IMR-90 (cell line): ENCODE results near the gene MED12. TPM values are rescaled to one million over a fixed set of nuclear protein-coding genes. Genes with fewer than 3 reads are reported as not detected.

Source experiments
- ATAC-seq: fragments of 200-7000 bp; cut with Tn5 transposase; 2 replicates; pipeline ENCODE4 v1.9.1; 2020; ENCODE audit warnings: low read depth, mild to moderate bottlenecking, moderate library complexity
- BruUV-seq: library from RNA; stranded (reverse); fragments of 400-500 nt; replicated peaks from 2 replicates; lab custom pipeline; 2021; lab: Mats Ljungman, UMichigan
- CTCF ChIA-PET: fragments of 300-600 bp; formaldehyde crosslinking; extraction: SDS; loops from one replicate; lab custom pipeline; 2021; ENCODE audit warnings: antibody characterized with exemption; lab: Yijun Ruan, JAX
- POLR2A ChIA-PET: fragments of 300-600 bp; sonication (Branson Sonifier 250); formaldehyde crosslinking; loops from one replicate; lab custom pipeline; 2022; ENCODE audit warnings: antibody characterized with exemption; ENCODE audit not compliant: unreplicated experiment; lab: Charles Lee
- DNase-seq: peaks from one replicate; pipeline ENCODE4 v3.0.0; 2013
- H2AFZ ChIP-seq: replicated peaks from 2 replicates; pipeline ENCODE3; 2013; ENCODE audit warnings: low read length, mild to moderate bottlenecking; ENCODE audit not compliant: poor library complexity
- H2AK5ac ChIP-seq: 2 replicates; pipeline ENCODE4 v1.6.1; 2013; ENCODE audit warnings: low read depth, low read length, inconsistent platforms
- H2AK9ac ChIP-seq: replicated peaks from 2 replicates; pipeline ENCODE3; 2013; ENCODE audit warnings: mild to moderate bottlenecking, low read depth, low read length, moderate library complexity; ENCODE audit not compliant: poor library complexity
- H2BK120ac ChIP-seq: 2 replicates; pipeline ENCODE4 v1.6.1; 2013; ENCODE audit warnings: low read depth, low read length, inconsistent platforms
- H2BK15ac ChIP-seq: 3 replicates; pipeline ENCODE4 v1.6.1; 2013; ENCODE audit warnings: low read depth, low read length, inconsistent platforms
- H2BK20ac ChIP-seq: 2 replicates; pipeline ENCODE4 v1.6.1; 2013; ENCODE audit warnings: low read depth, mild to moderate bottlenecking, inconsistent platforms, low read length, moderate library complexity
- H2BK5ac ChIP-seq: 2 replicates; pipeline ENCODE4 v1.6.1; 2013; ENCODE audit warnings: mild to moderate bottlenecking, low read depth, low read length, inconsistent platforms; ENCODE audit not compliant: poor library complexity, severe bottlenecking
- H3K14ac ChIP-seq: replicated peaks from 2 replicates; pipeline ENCODE4 v1.6.1; 2013; ENCODE audit warnings: low read depth, low read length, inconsistent platforms
- H3K18ac ChIP-seq: 2 replicates; pipeline ENCODE4 v1.6.1; 2013; ENCODE audit warnings: low read depth, low read length, control low read depth
- H3K23ac ChIP-seq: 2 replicates; pipeline ENCODE4 v1.6.1; 2013; ENCODE audit warnings: low read depth, low read length, inconsistent platforms
- H3K27ac ChIP-seq: 2 replicates; pipeline ENCODE4 v1.5.1; 2013; ENCODE audit warnings: mild to moderate bottlenecking, control low read depth, low read length; ENCODE audit not compliant: insufficient read depth
- H3K27me3 ChIP-seq: 2 replicates; pipeline ENCODE4 v1.6.1; 2013; ENCODE audit warnings: low read length; ENCODE audit not compliant: control insufficient read depth, insufficient read depth
- H3K36me3 ChIP-seq: 2 replicates; pipeline ENCODE4 v1.6.1; 2013; ENCODE audit warnings: low read length, mixed read lengths; ENCODE audit not compliant: control insufficient read depth, insufficient read depth
- H3K4ac ChIP-seq: 2 replicates; pipeline ENCODE4 v1.6.1; 2013; ENCODE audit warnings: low read depth, low read length, inconsistent platforms
- H3K4me1 ChIP-seq: 2 replicates; pipeline ENCODE4 v1.6.1; 2013; ENCODE audit warnings: low read length, mixed read lengths; ENCODE audit not compliant: control insufficient read depth, insufficient read depth
- H3K4me2 ChIP-seq: 2 replicates; pipeline ENCODE4 v1.6.1; 2013; ENCODE audit warnings: low read depth, mild to moderate bottlenecking, control low read depth, low read length, moderate library complexity
- H3K4me3 ChIP-seq: 2 replicates; pipeline ENCODE4 v1.5.1; 2013; ENCODE audit warnings: low read depth, mild to moderate bottlenecking, control low read depth, low read length, moderate library complexity; ENCODE audit not compliant: insufficient read depth
- H3K56ac ChIP-seq: 2 replicates; pipeline ENCODE4 v1.6.1; 2013; ENCODE audit warnings: low read length, inconsistent platforms; ENCODE audit not compliant: insufficient read depth; ENCODE audit errors: extremely low read depth
- H3K79me1 ChIP-seq, 2 experiments: 2 replicates each; pipeline ENCODE4 v1.6.1; 2013; ENCODE audit warnings: low read length in 2 of 2, inconsistent platforms in 1 of 2, low read depth in 1 of 2
- H3K9ac ChIP-seq: 2 replicates; pipeline ENCODE4 v1.6.1; 2013; ENCODE audit warnings: low read depth, low read length, control low read depth
- H3K9me1 ChIP-seq: 2 replicates; pipeline ENCODE4 v1.6.1; 2013; ENCODE audit warnings: low read length, inconsistent platforms; ENCODE audit not compliant: insufficient read depth
- H3K9me3 ChIP-seq: 2 replicates; pipeline ENCODE4 v1.6.1; 2013; ENCODE audit warnings: low read length; ENCODE audit not compliant: control insufficient read depth, insufficient read depth
- H4K20me1 ChIP-seq: 2 replicates; pipeline ENCODE4 v1.6.1; 2013; ENCODE audit warnings: low read length, inconsistent platforms; ENCODE audit not compliant: insufficient read depth
- H4K5ac ChIP-seq: 2 replicates; pipeline ENCODE4 v1.6.1; 2013; ENCODE audit warnings: mild to moderate bottlenecking, low read depth, low read length, control low read depth
- H4K8ac ChIP-seq, 2 experiments: 2 replicates each; pipeline ENCODE4 v1.6.1; 2013; ENCODE audit warnings: low read depth in 2 of 2, low read length in 2 of 2, control low read depth in 1 of 2, inconsistent platforms in 1 of 2
- H4K91ac ChIP-seq: 2 replicates; pipeline ENCODE4 v1.6.1; 2013; ENCODE audit warnings: low read depth, low read length, inconsistent platforms; ENCODE audit not compliant: insufficient read depth
- BHLHE40 ChIP-seq: fragments of 150-350 bp; IDR thresholded peaks from 2 replicates; pipeline ENCODE4 v1.6.1; 2016; ENCODE audit warnings: mild to moderate bottlenecking, low read depth, low read length
- CEBPB ChIP-seq: IDR thresholded peaks from 2 replicates; pipeline ENCODE4 v1.6.1; 2012; ENCODE audit warnings: low read depth, low read length, improper control_type of control experiment
- CHD1 ChIP-seq: IDR thresholded peaks from 2 replicates; pipeline ENCODE4 v1.6.1; 2012; ENCODE audit warnings: low read depth, low read length, improper control_type of control experiment
- CTCF ChIP-seq: conservative IDR thresholded peaks from 2 replicates; pipeline ENCODE4 v1.5.1; 2012; ENCODE audit warnings: mild to moderate bottlenecking, low read depth, low read length, improper control_type of control experiment
- ELK1 ChIP-seq: fragments of 150-350 bp; IDR thresholded peaks from 2 replicates; pipeline ENCODE4 v1.6.1; 2016; ENCODE audit warnings: low read depth, mild to moderate bottlenecking, low read length, moderate library complexity, borderline replicate concordance
- FOS ChIP-seq: fragments of 150-350 bp; IDR thresholded peaks from 2 replicates; pipeline ENCODE4 v1.6.1; 2016; ENCODE audit warnings: low read depth, low read length
- MAFK ChIP-seq: IDR thresholded peaks from 2 replicates; pipeline ENCODE4 v1.6.1; 2012; ENCODE audit warnings: low read depth, low read length, improper control_type of control experiment
- MAZ ChIP-seq: IDR thresholded peaks from 2 replicates; pipeline ENCODE4 v1.6.1; 2012; ENCODE audit warnings: low read depth, mild to moderate bottlenecking, low read length, improper control_type of control experiment, moderate library complexity, borderline replicate concordance
- MXI1 ChIP-seq: IDR thresholded peaks from 2 replicates; pipeline ENCODE4 v1.6.1; 2012; ENCODE audit warnings: low read depth, mild to moderate bottlenecking, low read length, moderate library complexity, borderline replicate concordance
- NFE2L2 ChIP-seq: fragments of 150-350 bp; IDR thresholded peaks from 2 replicates; pipeline ENCODE4 v1.6.1; 2016; ENCODE audit warnings: low read depth, mild to moderate bottlenecking, low read length
- POLR2A ChIP-seq: IDR thresholded peaks from 2 replicates; pipeline ENCODE4 v1.6.1; 2012; ENCODE audit warnings: mild to moderate bottlenecking, low read depth, low read length
- RAD21 ChIP-seq: IDR thresholded peaks from 2 replicates; pipeline ENCODE4 v1.6.1; 2012; ENCODE audit warnings: low read length, improper control_type of control experiment
- RCOR1 ChIP-seq: IDR thresholded peaks from 2 replicates; pipeline ENCODE4 v1.6.1; 2012; ENCODE audit warnings: mild to moderate bottlenecking, low read length, improper control_type of control experiment; ENCODE audit not compliant: insufficient replicate concordance
- RFX5 ChIP-seq: IDR thresholded peaks from 2 replicates; pipeline ENCODE4 v1.8.0; 2012; ENCODE audit warnings: low read depth, mild to moderate bottlenecking, low read length, moderate library complexity
- SMC3 ChIP-seq: fragments of 150-350 bp; IDR thresholded peaks from 2 replicates; pipeline ENCODE4 v1.6.1; 2016; ENCODE audit warnings: low read depth, mild to moderate bottlenecking, antibody characterized with exemption, low read length, moderate library complexity
- USF2 ChIP-seq: fragments of 150-350 bp; IDR thresholded peaks from 2 replicates; pipeline ENCODE4 v1.6.1; 2017; ENCODE audit warnings: mild to moderate bottlenecking, antibody characterized with exemption, low read length, low read depth
- WGBS, 2 experiments: methylation state at CpG; one replicate each; pipeline versions ENCODE4 v1.1.5 to v1.1.7; 2013; ENCODE audit warnings: missing lambda C conversion rate in 2 of 2; ENCODE audit not compliant: insufficient read length in 1 of 2; ENCODE audit errors: extremely low coverage in 2 of 2; 5-methylcytosine and 5-hydroxymethylcytosine counted together
- dilution Hi-C: fragments of 300-500 bp; cut with HindIII; formaldehyde crosslinking; loops from one replicate; pipeline ENCODE4 v1.14.3; 2018; ENCODE audit warnings: low sequenced_read_pairs; ENCODE audit not compliant: unreplicated experiment
- in situ Hi-C: fragments of 300-500 bp; cut with MboI; formaldehyde crosslinking; loops from 3 replicates; pipeline ENCODE4 v1.14.3; 2019; ENCODE audit warnings: low sequenced_read_pairs, inconsistent platforms, mixed read lengths
- intact Hi-C: fragments of 100-400 bp; cut with micrococcal nuclease; formaldehyde crosslinking; loops from 2 replicates; pipeline ENCODE4 v1.10.0; 2022
- polyA plus RNA-seq, 3 experiments: library from polyadenylated mRNA; depleted of rRNA; stranded (reverse); fragments of >200 nt; gene quantifications; 2 replicates each; pipeline ENCODE4 v1.2.3, GENCODE V29; 2012; ENCODE audit warnings: low replicate concordance in 1 of 3
- total RNA-seq: library from RNA; depleted of rRNA; stranded (reverse); fragments of >200 nt; gene quantifications from 2 replicates; pipeline ENCODE4 v1.2.3, GENCODE V29; 2012

Gene MED12
- total and polyA plus RNA-seq, 2 of the 4 experiments (the other 2 are of a cell fraction), result 9.1 to 19.8 TPM

GRCh38 chrX:71173440-71173839, 55.0 kb downstream of the MED12 start:
- no peak overlapping the region for H3K14ac ChIP-seq
- no peak overlapping the region for H3K9ac ChIP-seq
- no peaks in the 10 kb centered on the region for H3K36me3 ChIP-seq
- no peaks in the 10 kb centered on the region for H3K9me1 ChIP-seq
- no peak overlapping the region for H2BK20ac ChIP-seq
- dilution Hi-C loops, result no loop called here
- in situ Hi-C loops, result no loop called here
- H3K4ac ChIP-seq, result no peak overlapping the region
- no peak overlapping the region for H2BK120ac ChIP-seq
- no peak overlapping the region for H4K91ac ChIP-seq
- H3K27me3 ChIP-seq, result peaks cover 6% of the 10 kb centered on the region
- no peak overlapping the region for H3K27ac ChIP-seq
- BruUV-seq, result no TSS peak
- no peak overlapping the region for H2BK15ac ChIP-seq
- no peaks in the 10 kb centered on the region for H3K4me1 ChIP-seq
- no peak for TF ChIP-seq ELK1
- TF ChIP-seq MAFK, result no peak
- no peak for TF ChIP-seq CHD1
- no peak for TF ChIP-seq MAZ
- no peak for TF ChIP-seq RCOR1
- no peak for TF ChIP-seq SMC3
- no peak for TF ChIP-seq USF2
- no peak for TF ChIP-seq MXI1
- no peak for TF ChIP-seq RAD21
- TF ChIP-seq CEBPB, result no peak
- TF ChIP-seq NFE2L2, result no peak
- TF ChIP-seq BHLHE40, result no peak
- no peak for TF ChIP-seq POLR2A
- no peak for TF ChIP-seq CTCF
- TF ChIP-seq RFX5, result no peak
- no peak for TF ChIP-seq FOS
- no peaks in the 10 kb centered on the region for H3K79me1 ChIP-seq
- no peak overlapping the region for H3K4me3 ChIP-seq
- no peak overlapping the region for H3K18ac ChIP-seq
- ChIA-PET POLR2A (no interaction called here), CTCF (interaction anchor here (1.0 kb wide), 1 partner anchor 203 kb away, joined by 3 read pairs; no protein-coding TSS in a partner anchor)
- no peak overlapping the region for H2AK5ac ChIP-seq
- DNase-seq, result no peak
- no peaks in the 10 kb centered on the region for H4K20me1 ChIP-seq
- 56% methylated on average over 1 of the region's 2 CpGs; no CpG with 5 or more reads in 1 of the 2 experiments for WGBS, 2 experiments
- H4K8ac ChIP-seq, result no peak overlapping the region
- H3K9me3 ChIP-seq, result no peaks in the 10 kb centered on the region
- no peak overlapping the region for H3K4me2 ChIP-seq
- no peak overlapping the region for H2AFZ ChIP-seq
- H3K23ac ChIP-seq, result no peak overlapping the region
- no peak overlapping the region for H3K56ac ChIP-seq
- intact Hi-C loops, result no loop called here
- ATAC-seq, result no peak
- no peak overlapping the region for H4K5ac ChIP-seq
- no peak overlapping the region for H2BK5ac ChIP-seq
- H2AK9ac ChIP-seq, result no peak overlapping the region
